ENCODE results near the gene FUT8.

FUT8 gene

GRCh38 chr14:65549429-65549828, 136.9 kb downstream of the FUT8 start:
- H2AFZ ChIP-seq (ENCODE audit: low read length), result no peak overlapping the region
- no peak overlapping the region for H3K4me2 ChIP-seq (ENCODE audit: low read depth, low read length, poor library complexity, severe bottlenecking)
- peaks cover 25% of the 10 kb centered on the region for H3K79me2 ChIP-seq (ENCODE audit: insufficient read depth, low read length)

DNA sequence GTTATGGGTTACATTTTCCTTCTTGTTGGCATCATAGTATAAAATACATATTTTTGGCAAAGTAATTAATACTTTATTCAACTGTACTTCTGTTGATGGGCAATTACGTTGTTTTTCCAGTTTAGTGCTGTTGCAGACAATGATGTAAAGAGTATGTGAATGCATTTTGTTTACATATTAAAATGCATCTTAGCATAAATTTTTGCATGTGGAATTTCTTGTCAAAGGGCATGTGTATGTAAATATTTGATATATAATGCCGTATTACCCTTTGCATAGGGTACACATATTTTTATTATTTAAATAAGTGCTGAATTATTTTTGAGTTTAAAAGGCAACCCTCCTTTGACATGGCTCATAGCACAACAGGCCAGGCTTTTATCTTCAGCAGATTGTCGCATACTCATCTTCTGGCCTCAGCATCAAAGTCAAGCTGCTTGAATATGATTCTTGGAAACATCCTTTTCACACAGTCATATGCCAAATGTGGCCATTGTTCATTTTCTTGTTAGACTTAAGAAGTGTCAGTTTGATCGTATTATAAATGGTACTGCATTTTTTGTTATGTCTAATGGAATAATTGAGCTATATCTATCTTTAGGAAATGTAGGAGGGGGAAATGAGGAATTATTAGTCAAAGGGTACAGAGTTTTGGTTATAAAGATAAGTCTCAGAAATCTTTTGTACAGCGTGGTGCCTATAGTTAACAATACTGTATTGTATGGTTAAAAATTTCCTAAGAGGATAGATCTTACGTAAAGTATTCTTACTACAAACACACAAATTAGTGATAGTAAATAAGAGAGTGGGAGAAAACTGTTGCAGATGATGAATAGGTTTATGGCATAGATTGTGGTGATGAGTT, 138.5 kb downstream of the FUT8 start:
- H3F3A ChIP-seq (ENCODE audit: low read depth), result no peaks in the 10 kb centered on the region
- no peak for TF ChIP-seq CTCF (conservative IDR thresholded peaks at IDR 0.05; ENCODE audit: low read length)
- TF ChIP-seq EZH2phosphoT487 (IDR thresholded peaks at IDR 0.05; ENCODE audit: borderline replicate concordance), result no peak
- no peaks in the 10 kb centered on the region for H4K20me1 ChIP-seq (ENCODE audit: insufficient read depth, low read length, poor library complexity, severe bottlenecking)
- no peak overlapping the region for H3K9ac ChIP-seq (ENCODE audit: low read depth, low read length, poor library complexity, severe bottlenecking)
- no peak overlapping the region for H3K4me2 ChIP-seq (ENCODE audit: low read depth, low read length, poor library complexity, severe bottlenecking)
- no peaks in the 10 kb centered on the region for H3K4me1 ChIP-seq (ENCODE audit: insufficient read depth, low read length, poor library complexity, severe bottlenecking)
- no peak overlapping the region for H3K4me3 ChIP-seq (ENCODE audit: low read length, poor library complexity, severe bottlenecking)
- H3K27me3 ChIP-seq (ENCODE audit: insufficient read depth, low read length, poor library complexity, severe bottlenecking), result no peaks in the 10 kb centered on the region
- peaks cover 3% of the 10 kb centered on the region; the same call in 1 of the 2 replicates for H3K9me3 ChIP-seq (ENCODE audit: insufficient read depth, low read depth, low read length)
- H3K9me2 ChIP-seq (replicated peaks; ENCODE audit: low read depth, low read length), result no peaks in the 10 kb centered on the region
- H3K79me2 ChIP-seq (ENCODE audit: insufficient read depth, low read length), result peaks cover 40% of the 10 kb centered on the region
- no peaks in the 10 kb centered on the region for H3K36me3 ChIP-seq (ENCODE audit: insufficient read depth, low read length)
- H2AFZ ChIP-seq (ENCODE audit: low read length), result no peak overlapping the region

More at GRCh38 chr14:65549429-65549828, 136.9 kb downstream of the FUT8 start:
- Histone ChIP-seq H3K27me3 (ENCODE audit: insufficient read depth, low read length, poor library complexity, severe bottlenecking) (no peaks in the 10 kb centered on the region), H3K4me3 (ENCODE audit: low read length, poor library complexity, severe bottlenecking) (no peak overlapping the region), H4K20me1 (ENCODE audit: insufficient read depth, low read length, poor library complexity, severe bottlenecking) (no peaks in the 10 kb centered on the region), H3K9me3 (ENCODE audit: insufficient read depth, low read depth, low read length) (peaks cover 3% of the 10 kb centered on the region; the same call in 1 of the 2 replicates), H3K4me1 (ENCODE audit: insufficient read depth, low read length, poor library complexity, severe bottlenecking) (no peaks in the 10 kb centered on the region), H3K36me3 (ENCODE audit: insufficient read depth, low read length) (no peaks in the 10 kb centered on the region), H3K9ac (ENCODE audit: low read depth, low read length, poor library complexity, severe bottlenecking) (no peak overlapping the region), H3K9me2 (replicated peaks; ENCODE audit: low read depth, low read length) (no peaks in the 10 kb centered on the region), H3F3A (ENCODE audit: low read depth) (no peaks in the 10 kb centered on the region)
- TF ChIP-seq CTCF (conservative IDR thresholded peaks at IDR 0.05; ENCODE audit: low read length) (no peak), EZH2phosphoT487 (IDR thresholded peaks at IDR 0.05; ENCODE audit: borderline replicate concordance) (no peak)

- H3F3A ChIP-seq (ENCODE audit: low read depth), result no peaks in the 10 kb centered on the region
- no peaks in the 10 kb centered on the region for H4K20me1 ChIP-seq (ENCODE audit: insufficient read depth, low read length, poor library complexity, severe bottlenecking)
- no peak overlapping the region for H3K4me2 ChIP-seq (ENCODE audit: low read depth, low read length, poor library complexity, severe bottlenecking)
- no peak overlapping the region for H3K9ac ChIP-seq (ENCODE audit: low read depth, low read length, poor library complexity, severe bottlenecking)
- peaks cover 3% of the 10 kb centered on the region; the same call in 1 of the 2 replicates for H3K9me3 ChIP-seq (ENCODE audit: insufficient read depth, low read depth, low read length)
- peaks cover 42% of the 10 kb centered on the region for H3K79me2 ChIP-seq (ENCODE audit: insufficient read depth, low read length)
- H3K27me3 ChIP-seq (ENCODE audit: insufficient read depth, low read length, poor library complexity, severe bottlenecking), result no peaks in the 10 kb centered on the region
- no peaks in the 10 kb centered on the region for H3K9me2 ChIP-seq (replicated peaks; ENCODE audit: low read depth, low read length)
- TF ChIP-seq EZH2phosphoT487 (IDR thresholded peaks at IDR 0.05; ENCODE audit: borderline replicate concordance) (no peak), CTCF (conservative IDR thresholded peaks at IDR 0.05; ENCODE audit: low read length) (no peak)
- no peaks in the 10 kb centered on the region for H3K36me3 ChIP-seq (ENCODE audit: insufficient read depth, low read length)
- no peak overlapping the region for H2AFZ ChIP-seq (ENCODE audit: low read length)
- no peak overlapping the region for H3K4me3 ChIP-seq (ENCODE audit: low read length, poor library complexity, severe bottlenecking)
- H3K4me1 ChIP-seq (ENCODE audit: insufficient read depth, low read length, poor library complexity, severe bottlenecking), result no peaks in the 10 kb centered on the region
Observed at GRCh38 chr14:65552724-65553123, 140.2 kb downstream of the FUT8 start.

Data from Loucy (cell line).